Measurements from ENCODE around the gene ERVMER34-1. TPM values are rescaled to one million over a fixed set of nuclear protein-coding genes. Genes with fewer than 3 reads are reported as not detected.

Gene ERVMER34-1
- polyA plus RNA-seq, 3 donors, result 2.7 to 4.5 (median 3.2) TPM

Other genes starting within 250 kb of the ERVMER34-1 start
- 10 to 100 TPM; 29.4 to 32.2 (median 30.6) TPM for gene USP46, start 92.1 kb downstream of the ERVMER34-1 start, polyA plus RNA-seq (ENCODE audit: insufficient read length in 3 of 3)
- gene RASL11B, start 110.9 kb upstream of the ERVMER34-1 start, polyA plus RNA-seq (ENCODE audit: insufficient read length in 3 of 3), result 10 to 100 TPM; 38.9 to 41.2 (median 39.6) TPM

Measured in renal pelvis (tissue), 3 donors.